ENCODE results near the gene IL1B. TPM values are rescaled to one million over a fixed set of nuclear protein-coding genes. Genes with fewer than 3 reads are reported as not detected.

Gene IL1B
- under 1 TPM in 1 of 2 experiments, not detected in 1; 0.44 TPM for total RNA-seq

GRCh38 chr2:112836695-112837117 lies at the start of gene IL1B:
TSS of gene IL1B (minus strand) at chr2:112836779. CDS start at chr2:112836229, 550 bp downstream.
- Mint-ChIP-seq H3K27me3 (peaks cover 11% of the 10 kb centered on the region), H3K4me3 (no peak within 1 kb of the TSS), H3K36me3 (no peaks in the 10 kb centered on the region), H3K27ac (no peak within 1 kb of the TSS), H3K9me3 (no peaks in the 10 kb centered on the region), H3K4me1 (ENCODE audit: low read depth) (peaks cover 2% of the 10 kb centered on the region)
- no peak for DNase-seq
- ChIA-PET POLR2A (no interaction called here), CTCF (interaction anchor here (1.1 to 1.3 kb wide), 2 partner anchors 49 to 105 kb away, joined by 4 read pairs; no protein-coding TSS in a partner anchor)
- intact Hi-C loops (cut with micrococcal nuclease) = no loop called here

- CTCF ChIA-PET = interaction anchor here (1.1 to 4.2 kb wide), 17 partner anchors 9 to 154 kb away, joined by 3 to 202 read pairs (median 8); no protein-coding TSS in a partner anchor
- no peak overlapping the region for H3K4me3 Mint-ChIP-seq
- peaks cover 14% of the 10 kb centered on the region for H3K4me1 Mint-ChIP-seq (ENCODE audit: low read depth)
- no peak overlapping the region for H3K27ac Mint-ChIP-seq
- no peaks in the 10 kb centered on the region for H3K27me3 Mint-ChIP-seq
- POLR2A ChIA-PET = interaction anchor here (1.7 kb wide), 1 partner anchor 29 kb away, joined by 5 read pairs; no protein-coding TSS in a partner anchor
- no peak for DNase-seq
- no peaks in the 10 kb centered on the region for H3K36me3 Mint-ChIP-seq
- intact Hi-C loops (cut with micrococcal nuclease) = loop anchor here (10.0 kb wide), 1 partner anchor 261 kb away; no protein-coding TSS in a partner anchor
- no peaks in the 10 kb centered on the region for H3K9me3 Mint-ChIP-seq
Measured at GRCh38 chr2:112886291-112886690, 49.7 kb upstream of the IL1B start.

DNA sequence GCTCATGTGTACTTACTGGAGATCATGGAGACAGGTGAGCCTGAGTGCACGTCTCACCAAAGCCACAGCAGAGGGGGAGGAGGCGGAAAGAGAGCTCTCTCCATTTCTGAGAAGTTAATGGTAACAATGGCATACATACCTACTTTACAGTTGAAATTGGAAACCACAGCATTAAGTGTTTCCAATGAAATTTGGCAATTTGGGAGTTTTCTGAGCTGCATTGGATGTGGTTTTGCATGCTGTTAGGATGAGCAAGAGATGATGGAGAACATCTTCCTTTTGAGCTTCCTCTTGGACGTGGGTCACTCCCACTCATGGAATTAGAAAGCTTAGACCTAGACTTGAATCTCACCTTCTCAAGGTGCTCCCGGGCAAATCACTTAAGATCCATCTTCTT lies 48.9 kb upstream of the IL1B start:
- no peak for DNase-seq
- intact Hi-C loops (cut with micrococcal nuclease) = loop anchor here (1.0 to 10.0 kb wide), 4 partner anchors 55 to 261 kb away; no protein-coding TSS in a partner anchor
- Mint-ChIP-seq H3K4me3 (no peak overlapping the region), H3K4me1 (ENCODE audit: low read depth) (peaks cover 22% of the 10 kb centered on the region), H3K36me3 (no peaks in the 10 kb centered on the region), H3K27ac (peak overlapping the region; percentile 6), H3K27me3 (no peaks in the 10 kb centered on the region), H3K9me3 (no peaks in the 10 kb centered on the region)
- ChIA-PET CTCF (interaction anchor here (0.6 to 4.2 kb wide), 61 partner anchors 8 to 287 kb away, joined by 3 to 202 read pairs (median 5); partner anchors contain the start of genes IL1A, IL1B, IL37 and SLC20A1), POLR2A (interaction anchor here (0.6 to 1.7 kb wide), 3 partner anchors 30 to 78 kb away, joined by 3 to 5 read pairs (median 4); no protein-coding TSS in a partner anchor)

DNA sequence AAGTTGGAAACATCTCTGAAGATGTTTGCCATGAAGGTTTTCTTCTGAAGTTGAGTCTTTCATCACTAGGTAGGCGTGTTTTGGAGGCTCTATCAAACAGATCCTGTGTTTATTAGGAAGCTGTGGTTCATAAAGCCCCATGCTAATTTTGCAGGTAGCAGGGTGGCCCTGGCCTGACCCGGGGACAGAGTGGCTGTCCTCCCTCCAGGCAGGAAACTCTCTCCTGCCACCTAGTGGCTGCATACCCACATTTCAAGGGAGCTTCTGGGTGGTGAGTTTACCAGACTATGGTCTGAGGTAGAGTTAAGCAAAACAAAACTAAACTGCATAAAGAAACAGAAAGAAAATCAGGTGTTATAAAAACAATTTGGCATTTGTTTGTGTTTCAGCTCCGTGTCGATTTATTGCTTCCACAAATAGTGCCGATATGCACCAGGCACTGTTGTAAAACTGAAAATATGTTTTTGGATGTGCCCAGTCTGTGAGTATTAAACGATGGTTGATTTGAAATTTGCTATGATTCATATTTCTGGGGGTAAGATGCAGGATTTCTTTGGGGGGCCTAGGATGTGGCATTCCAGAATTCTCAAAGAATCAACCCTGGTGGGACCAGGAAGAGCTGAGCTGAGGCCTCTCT lies 48.4 kb upstream of the IL1B start:
- no peak overlapping the region for H3K4me3 Mint-ChIP-seq
- peaks cover 27% of the 10 kb centered on the region for H3K4me1 Mint-ChIP-seq (ENCODE audit: low read depth)

DNA sequence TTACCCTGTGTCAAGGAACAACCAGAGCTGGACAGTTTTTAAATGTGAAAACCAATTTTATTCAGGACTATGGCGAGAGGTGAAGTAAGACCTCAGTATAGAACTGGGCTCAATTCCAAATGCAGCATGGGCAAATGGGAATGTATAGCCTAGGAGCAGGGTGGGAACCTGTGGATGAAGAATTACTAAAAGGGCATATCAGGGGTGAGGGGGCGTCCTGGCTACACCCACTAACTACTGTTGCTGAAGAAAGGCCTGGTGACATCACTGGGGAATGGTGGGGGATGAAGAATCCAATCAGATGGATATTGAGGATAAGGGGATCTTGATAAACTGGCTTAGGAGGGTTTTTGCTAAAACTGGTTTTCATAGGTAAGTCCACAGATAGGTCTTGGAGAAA lies 47.1 kb upstream of the IL1B start:
- intact Hi-C loops (cut with micrococcal nuclease) = loop anchor here (2.0 to 10.0 kb wide), 4 partner anchors 57 to 259 kb away; no protein-coding TSS in a partner anchor
- DNase-seq = no peak

More for the DNA sequence above, 48.4 kb upstream of the IL1B start:
- no peaks in the 10 kb centered on the region for H3K9me3 Mint-ChIP-seq
- no peaks in the 10 kb centered on the region for H3K27me3 Mint-ChIP-seq
- H3K27ac Mint-ChIP-seq = peak overlapping the region; percentile 6
- DNase-seq = peak; percentile 86
- ChIA-PET CTCF (interaction anchor here (0.6 to 4.2 kb wide), 63 partner anchors 8 to 286 kb away, joined by 3 to 202 read pairs (median 5); partner anchors contain the start of genes IL1A, IL1B, IL37 and SLC20A1), POLR2A (interaction anchor here (0.6 to 1.7 kb wide), 3 partner anchors 31 to 77 kb away, joined by 3 to 5 read pairs (median 4); no protein-coding TSS in a partner anchor)
- intact Hi-C loops (cut with micrococcal nuclease) = loop anchor here (1.0 to 10.0 kb wide), 5 partner anchors 56 to 260 kb away; no protein-coding TSS in a partner anchor
- no peaks in the 10 kb centered on the region for H3K36me3 Mint-ChIP-seq

DNA sequence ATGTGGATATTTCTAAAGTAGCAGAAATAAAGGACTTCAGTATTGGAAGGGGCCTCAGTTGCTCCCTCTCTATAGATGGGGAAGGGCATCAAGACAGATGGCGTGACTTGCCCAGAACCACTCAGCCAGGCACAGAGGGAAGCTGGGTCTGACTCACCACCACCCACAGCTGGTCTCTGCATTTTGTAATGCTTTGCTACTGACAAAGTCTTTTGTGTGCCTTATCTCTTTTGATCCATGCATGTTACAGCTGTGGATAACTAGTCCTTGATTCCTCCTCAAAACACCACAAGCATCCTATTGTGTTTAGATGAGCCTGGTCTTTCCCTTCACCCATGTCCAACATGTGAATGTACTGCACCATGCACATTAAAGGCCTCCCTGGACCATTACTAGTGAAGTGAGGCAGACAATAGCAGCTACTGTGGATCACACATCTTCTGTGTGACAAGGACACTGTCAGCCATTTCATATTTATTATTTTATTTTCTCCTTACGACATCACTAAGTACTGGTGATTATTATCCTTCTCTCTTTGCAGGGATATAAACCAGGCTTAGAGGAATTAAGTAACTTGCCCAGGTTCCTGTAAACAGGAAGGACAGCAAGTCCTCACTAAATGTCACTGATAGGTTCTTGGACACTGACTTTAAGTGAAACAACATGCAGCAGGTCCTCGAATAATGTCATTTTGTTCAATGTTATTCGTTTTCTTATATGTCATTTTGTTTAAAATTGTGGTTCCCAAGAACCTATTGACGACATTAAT lies 44.8 kb upstream of the IL1B start:
- H3K4me1 Mint-ChIP-seq (ENCODE audit: low read depth) = peaks cover 30% of the 10 kb centered on the region
- no peaks in the 10 kb centered on the region for H3K27me3 Mint-ChIP-seq
- CTCF ChIA-PET = interaction anchor here (1.0 to 7.5 kb wide), 3 partner anchors 59 to 174 kb away, joined by 3 to 84 read pairs (median 17); no protein-coding TSS in a partner anchor
- POLR2A ChIA-PET = no interaction called here
- intact Hi-C loops (cut with micrococcal nuclease) = loop anchor here (1.0 to 10.0 kb wide), 3 partner anchors 84 to 257 kb away; partner anchors contain the start of gene CKAP2L
- DNase-seq = peak; percentile 77
- no peaks in the 10 kb centered on the region for H3K9me3 Mint-ChIP-seq
- peak overlapping the region; percentile 77 for H3K27ac Mint-ChIP-seq
- no peak overlapping the region for H3K4me3 Mint-ChIP-seq
- no peaks in the 10 kb centered on the region for H3K36me3 Mint-ChIP-seq

More for the DNA sequence above, 47.1 kb upstream of the IL1B start:
- H3K9me3 Mint-ChIP-seq = no peaks in the 10 kb centered on the region
- peaks cover 30% of the 10 kb centered on the region for H3K4me1 Mint-ChIP-seq (ENCODE audit: low read depth)
- no peak overlapping the region for H3K27ac Mint-ChIP-seq
- H3K36me3 Mint-ChIP-seq = no peaks in the 10 kb centered on the region
- no peaks in the 10 kb centered on the region for H3K27me3 Mint-ChIP-seq
- no peak overlapping the region for H3K4me3 Mint-ChIP-seq
- ChIA-PET CTCF (interaction anchor here (0.9 to 7.5 kb wide), 4 partner anchors 42 to 140 kb away, joined by 3 to 84 read pairs (median 25); no protein-coding TSS in a partner anchor), POLR2A (interaction anchor here (0.9 kb wide), 1 partner anchor 134 kb away, joined by 4 read pairs; no protein-coding TSS in a partner anchor)

GRCh38 chr2:112880696-112881095 lies 44.1 kb upstream of the IL1B start:
- Mint-ChIP-seq H3K4me3 (no peak overlapping the region), H3K27me3 (no peaks in the 10 kb centered on the region), H3K9me3 (no peaks in the 10 kb centered on the region), H3K36me3 (no peaks in the 10 kb centered on the region), H3K27ac (peak overlapping the region; percentile 77), H3K4me1 (ENCODE audit: low read depth) (peaks cover 30% of the 10 kb centered on the region)
- ChIA-PET POLR2A (no interaction called here), CTCF (interaction anchor here (1.0 to 7.5 kb wide), 2 partner anchors 130 to 174 kb away, joined by 3 to 84 read pairs; no protein-coding TSS in a partner anchor)
- intact Hi-C loops (cut with micrococcal nuclease) = loop anchor here (1.0 to 10.0 kb wide), 3 partner anchors 83 to 256 kb away; partner anchors contain the start of gene CKAP2L
- DNase-seq = peak; percentile 13

- Mint-ChIP-seq H3K4me1 (ENCODE audit: low read depth) (peaks cover 28% of the 10 kb centered on the region), H3K27me3 (no peaks in the 10 kb centered on the region), H3K9me3 (no peaks in the 10 kb centered on the region), H3K36me3 (no peaks in the 10 kb centered on the region), H3K4me3 (no peak overlapping the region), H3K27ac (peak overlapping the region; percentile 77)
- ChIA-PET POLR2A (no interaction called here), CTCF (interaction anchor here (1.1 to 7.5 kb wide), 2 partner anchors 80 to 129 kb away, joined by 4 to 84 read pairs; no protein-coding TSS in a partner anchor)
- intact Hi-C loops (cut with micrococcal nuclease) = loop anchor here (5.0 to 10.0 kb wide), 2 partner anchors 83 to 255 kb away; no protein-coding TSS in a partner anchor
- peak; percentile 44 for DNase-seq
Measured at GRCh38 chr2:112880091-112880531, 43.5 kb upstream of the IL1B start.

DNA sequence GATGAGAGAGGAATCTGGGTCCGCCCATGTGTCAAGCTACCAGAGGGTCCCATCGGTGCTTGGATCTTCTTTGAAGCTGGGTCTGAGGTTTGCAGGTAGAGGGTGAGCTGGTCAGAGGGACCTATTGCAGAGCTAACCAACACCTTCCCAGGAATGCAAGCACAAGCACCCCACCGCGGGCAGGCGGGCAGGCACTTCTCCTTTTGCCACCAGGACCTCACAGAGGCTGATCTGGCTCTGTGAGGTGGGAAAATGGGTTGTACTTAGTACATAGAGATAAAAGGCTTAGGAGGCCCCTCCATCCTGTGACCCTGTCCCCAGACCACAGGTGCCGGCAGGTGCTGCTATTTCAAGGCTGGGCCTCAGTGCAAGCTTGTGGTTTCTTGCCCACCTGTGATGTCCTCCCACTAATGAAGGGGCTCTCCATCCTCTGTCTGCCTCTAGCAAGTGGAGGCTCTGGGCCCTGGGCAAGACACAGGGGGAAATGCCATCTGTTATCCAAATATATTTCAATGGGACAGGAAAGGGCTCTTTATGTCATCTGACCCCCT lies 43.0 kb upstream of the IL1B start:
- peaks cover 22% of the 10 kb centered on the region for H3K4me1 Mint-ChIP-seq (ENCODE audit: low read depth)
- intact Hi-C loops (cut with micrococcal nuclease) = loop anchor here (5.0 to 10.0 kb wide), 2 partner anchors 82 to 255 kb away; no protein-coding TSS in a partner anchor
- ChIA-PET CTCF (interaction anchor here (1.0 to 7.5 kb wide), 4 partner anchors 80 to 153 kb away, joined by 3 to 84 read pairs (median 4); no protein-coding TSS in a partner anchor), POLR2A (no interaction called here)
- no peaks in the 10 kb centered on the region for H3K27me3 Mint-ChIP-seq
- no peaks in the 10 kb centered on the region for H3K36me3 Mint-ChIP-seq
- no peak for DNase-seq
- H3K4me3 Mint-ChIP-seq = no peak overlapping the region
- H3K27ac Mint-ChIP-seq = peak overlapping the region; percentile 77
- H3K9me3 Mint-ChIP-seq = no peaks in the 10 kb centered on the region

GRCh38 chr2:112877423-112877822 lies 40.8 kb upstream of the IL1B start:
- ChIA-PET CTCF (interaction anchor here (2.3 to 7.5 kb wide), 2 partner anchors 9 to 126 kb away, joined by 9 to 84 read pairs; no protein-coding TSS in a partner anchor), POLR2A (no interaction called here)
- Mint-ChIP-seq H3K36me3 (no peaks in the 10 kb centered on the region), H3K27ac (no peak overlapping the region), H3K4me3 (no peak overlapping the region), H3K27me3 (peaks cover 1% of the 10 kb centered on the region), H3K9me3 (no peaks in the 10 kb centered on the region), H3K4me1 (ENCODE audit: low read depth) (peaks cover 20% of the 10 kb centered on the region)
- intact Hi-C loops (cut with micrococcal nuclease) = no loop called here
- no peak for DNase-seq

- Mint-ChIP-seq H3K4me3 (no peak overlapping the region), H3K4me1 (ENCODE audit: low read depth) (peaks cover 20% of the 10 kb centered on the region), H3K27ac (no peak overlapping the region), H3K9me3 (no peaks in the 10 kb centered on the region), H3K36me3 (no peaks in the 10 kb centered on the region), H3K27me3 (peaks cover 2% of the 10 kb centered on the region)
- ChIA-PET CTCF (interaction anchor here (2.3 to 7.5 kb wide), 2 partner anchors 9 to 126 kb away, joined by 9 to 84 read pairs; no protein-coding TSS in a partner anchor), POLR2A (no interaction called here)
- DNase-seq = no peak
- intact Hi-C loops (cut with micrococcal nuclease) = no loop called here
Measured at GRCh38 chr2:112876971-112877361, 40.4 kb upstream of the IL1B start.
